GM18907 (cell line): ENCODE results near the gene ETNK1.
A peak's percentile ranks its signal among the peaks of the same experiment; 100 is the strongest.

Source experiments
- ATAC-seq: cut with Tn5 transposase; IDR thresholded peaks from one replicate; pipeline ENCODE4 v1.9.1; 2021; ENCODE audit warnings: mild to moderate bottlenecking, moderate library complexity; ENCODE audit not compliant: unreplicated experiment

Gene ETNK1

DNA sequence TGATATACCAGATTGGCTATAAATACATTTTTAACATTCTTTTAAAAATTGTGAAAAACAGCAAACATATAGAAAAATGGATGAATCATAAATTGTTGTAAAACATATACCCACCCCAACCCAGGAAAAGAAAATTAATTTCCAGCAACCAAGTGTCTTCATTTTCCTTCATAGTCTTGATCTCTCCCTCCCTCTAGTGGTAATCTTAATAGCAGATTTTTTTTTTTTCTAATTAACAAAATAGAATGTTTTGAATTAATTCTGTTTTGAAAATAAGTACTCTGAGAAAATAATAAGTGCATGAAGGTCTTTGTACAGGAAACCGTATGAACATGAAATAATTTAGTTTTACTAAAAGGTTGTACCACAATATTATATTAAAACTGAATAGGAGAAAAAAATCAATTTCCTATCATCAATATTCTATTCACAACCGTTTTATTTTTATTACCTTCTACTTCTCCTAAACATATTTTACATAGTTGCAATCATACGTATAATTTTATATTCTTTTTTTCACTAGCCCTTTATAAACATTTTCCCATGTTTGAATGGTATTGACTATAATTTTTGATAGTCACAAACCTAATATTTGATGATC lies 7.0 kb downstream of the ETNK1 start:
- no peak for ATAC-seq

- no peak for ATAC-seq
Observed at GRCh38 chr12:22634883-22635282, 9.9 kb downstream of the ETNK1 start.

DNA sequence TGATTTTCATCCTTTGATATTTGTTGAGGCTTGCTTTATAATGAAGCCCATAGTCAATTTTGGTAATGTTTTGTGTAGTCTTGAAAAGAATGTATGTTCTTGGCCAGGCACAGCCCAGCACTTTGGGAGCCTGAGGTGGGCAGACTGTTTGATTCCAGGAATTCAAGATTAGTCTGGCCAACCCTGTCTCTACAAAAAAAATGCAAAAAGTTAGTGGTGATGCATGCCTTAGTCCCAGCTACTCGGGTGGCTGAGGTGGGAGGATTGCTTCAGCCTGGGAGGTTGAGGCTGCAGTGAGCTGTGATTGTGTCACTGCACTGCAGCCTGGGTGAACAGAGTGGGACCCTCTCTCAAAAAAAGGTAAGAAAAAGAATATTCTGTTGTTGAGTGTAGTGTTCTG lies 10.8 kb downstream of the ETNK1 start:
- ATAC-seq, result no peak

DNA sequence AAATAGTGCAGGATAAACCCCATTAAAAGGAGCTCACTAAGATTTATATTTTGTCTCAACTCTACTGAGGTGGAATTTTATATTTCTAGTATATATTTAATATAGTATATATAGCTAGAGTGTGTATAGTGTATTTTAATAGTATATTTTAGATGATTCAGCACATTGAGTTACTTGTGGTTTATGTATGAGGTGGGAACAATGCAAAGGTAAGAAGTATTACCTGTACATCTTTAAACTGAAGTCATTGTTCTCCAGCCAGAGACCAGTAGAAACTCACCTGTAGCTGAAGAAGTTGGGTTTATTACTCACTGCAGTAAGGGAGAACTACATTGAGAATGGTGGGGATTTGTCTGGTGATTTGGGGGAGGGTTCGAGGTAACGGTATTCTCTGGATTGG lies 15.9 kb downstream of the ETNK1 start:
- no peak for ATAC-seq

DNA sequence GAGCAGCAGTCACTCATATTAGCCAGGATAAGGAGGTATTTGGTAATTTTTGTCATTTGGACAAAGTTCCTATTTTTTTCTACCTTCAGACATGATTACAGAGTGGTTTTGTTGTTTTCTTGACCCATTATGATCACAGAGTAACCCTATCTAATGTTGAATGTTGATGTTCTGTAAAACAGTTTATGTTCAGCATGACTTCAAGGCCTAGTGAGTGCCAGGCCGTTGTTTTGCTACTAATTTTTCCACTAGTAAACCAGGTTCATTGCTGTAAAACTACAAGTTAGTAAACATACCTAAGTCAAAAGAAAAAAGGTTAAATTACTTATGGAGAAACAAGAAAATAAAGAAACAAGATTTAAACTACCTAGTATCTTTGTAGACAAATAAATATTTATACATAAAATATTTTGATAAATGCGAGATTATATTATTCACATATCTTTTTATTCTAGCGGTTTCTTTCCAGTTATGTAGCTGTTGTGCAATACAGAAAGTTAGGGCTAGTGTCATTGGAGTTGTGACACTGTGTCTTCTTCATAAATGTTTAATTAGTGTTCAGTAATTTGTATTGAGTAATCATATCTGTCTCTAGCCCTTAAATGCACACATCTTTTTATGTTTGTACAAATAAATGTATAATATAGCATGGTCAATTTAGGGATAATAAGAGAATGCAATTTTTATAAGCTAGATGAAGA lies 16.5 kb downstream of the ETNK1 start:
- no peak for ATAC-seq

GRCh38 chr12:22648668-22649067 lies 23.7 kb downstream of the ETNK1 start:
- no peak for ATAC-seq

- no peak for ATAC-seq
Observed at GRCh38 chr12:22653075-22653474, 28.1 kb downstream of the ETNK1 start.

GRCh38 chr12:22653791-22654190 lies 28.8 kb downstream of the ETNK1 start:
- ATAC-seq, result no peak

DNA sequence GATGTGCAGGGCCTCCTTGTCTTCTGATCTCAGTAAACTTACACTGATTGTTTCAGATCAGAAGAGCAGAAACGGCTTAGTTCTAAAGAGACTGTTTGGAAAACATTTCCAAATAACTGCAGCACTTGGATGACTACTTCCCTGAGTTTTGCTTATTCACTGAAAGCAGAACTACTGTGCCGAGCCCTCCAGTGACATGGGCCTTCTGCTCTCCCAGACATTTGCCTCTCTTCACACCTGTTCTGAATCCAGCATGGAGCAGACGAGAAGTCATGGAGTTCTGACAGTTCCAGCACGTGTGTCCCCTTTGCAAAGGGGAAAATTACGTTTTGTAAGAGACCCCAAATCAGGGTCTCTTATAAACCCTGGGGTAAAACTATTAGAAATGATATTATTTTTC lies 31.4 kb downstream of the ETNK1 start:
- no peak for ATAC-seq

DNA sequence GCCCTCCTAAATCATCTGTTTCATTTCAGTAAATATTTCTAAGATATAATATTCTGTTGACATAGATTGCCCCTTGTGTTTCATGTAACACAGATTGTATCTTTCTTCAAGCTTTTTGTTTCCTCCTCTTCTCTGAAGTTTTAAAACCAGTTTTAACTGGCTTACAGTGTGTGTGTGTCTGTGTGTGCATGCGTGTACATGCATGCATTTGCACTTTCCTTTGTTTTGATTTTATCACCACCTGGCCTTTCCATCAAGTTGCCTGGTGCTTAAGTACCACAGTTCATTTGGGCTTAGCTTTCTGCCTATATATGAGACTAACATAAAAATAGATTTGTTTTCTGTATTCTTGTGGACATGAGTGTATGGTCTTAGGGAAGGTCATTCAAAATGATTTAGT lies 31.9 kb downstream of the ETNK1 start:
- ATAC-seq, result no peak

DNA sequence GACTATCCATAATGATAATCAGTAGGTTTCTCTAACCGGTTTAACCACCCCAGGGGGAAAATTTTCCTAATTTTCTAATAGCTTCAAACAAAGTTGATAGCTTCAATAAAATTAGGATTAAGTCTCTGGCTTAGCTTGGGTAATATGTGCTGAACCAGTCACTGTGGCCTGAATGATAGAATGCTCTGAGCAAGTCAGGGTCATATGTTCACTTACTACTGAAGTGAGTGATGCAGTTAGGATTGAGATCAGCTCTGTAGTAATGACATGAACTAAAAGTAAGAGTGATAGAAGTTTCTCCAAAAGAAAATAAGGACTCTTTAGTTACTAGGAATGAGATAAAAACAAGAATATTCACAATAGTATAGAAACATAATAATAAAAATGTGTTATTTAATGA lies 32.6 kb downstream of the ETNK1 start:
- peak; percentile 52 for ATAC-seq

DNA sequence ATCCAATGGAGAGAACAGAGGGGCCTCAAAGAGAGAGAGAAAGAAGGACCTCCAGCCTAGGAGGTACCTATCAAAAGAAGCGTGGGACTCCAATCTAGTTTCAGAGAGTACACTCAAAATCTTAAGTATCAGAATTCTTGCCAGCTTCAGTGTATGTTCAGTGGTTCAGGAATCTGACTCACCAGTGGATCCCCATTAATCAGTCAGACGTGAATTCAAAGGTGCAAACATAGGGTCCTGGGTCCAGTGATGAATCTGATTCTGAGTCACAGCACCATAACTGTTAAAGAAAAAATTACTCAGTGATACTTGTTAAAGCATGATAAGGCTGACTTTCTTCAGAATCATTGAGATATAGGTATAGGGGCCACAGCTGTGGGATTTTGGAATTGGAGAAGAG lies 33.2 kb downstream of the ETNK1 start:
- ATAC-seq, result no peak

DNA sequence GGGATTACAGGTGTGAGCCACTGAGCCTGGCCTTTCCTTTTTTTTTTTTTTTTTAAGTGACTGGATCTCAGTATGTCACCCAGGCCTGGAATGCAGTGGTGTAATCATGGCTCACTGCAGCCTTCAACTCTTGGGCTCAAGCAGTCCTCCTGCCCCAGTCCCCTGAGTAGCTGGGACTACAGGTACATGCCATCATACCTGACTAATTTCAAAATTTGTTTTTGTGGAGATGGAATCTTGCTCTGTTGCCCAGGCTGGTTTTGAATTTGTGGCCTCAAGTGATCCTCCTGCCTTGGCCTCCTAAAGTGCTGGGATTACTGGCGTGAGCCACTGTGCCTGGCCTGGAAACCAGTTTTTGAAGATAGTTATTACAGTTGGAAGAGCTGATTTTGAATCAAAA lies 37.4 kb downstream of the ETNK1 start:
- ATAC-seq, result no peak

DNA sequence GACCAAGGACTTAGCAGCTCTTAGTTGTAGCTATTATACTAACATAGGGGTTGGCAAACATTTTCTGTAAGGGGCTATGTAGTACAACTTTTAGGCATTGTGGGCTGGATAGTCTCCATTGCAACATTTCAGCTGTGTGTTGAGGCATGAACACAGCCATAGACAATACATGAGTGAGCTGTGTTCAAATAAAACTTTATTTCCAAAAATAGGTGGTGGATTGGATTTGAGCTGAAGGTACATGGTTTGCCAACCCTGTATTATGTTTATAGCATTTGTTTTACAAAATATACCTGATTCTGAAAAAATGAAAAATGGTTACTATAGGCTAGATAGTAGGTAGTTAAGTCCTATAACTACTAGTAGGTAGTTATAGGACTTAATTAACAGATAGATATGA lies 40.5 kb downstream of the ETNK1 start:
- ATAC-seq, result no peak

GRCh38 chr12:22667122-22667521 lies 42.2 kb downstream of the ETNK1 start:
- no peak for ATAC-seq

DNA sequence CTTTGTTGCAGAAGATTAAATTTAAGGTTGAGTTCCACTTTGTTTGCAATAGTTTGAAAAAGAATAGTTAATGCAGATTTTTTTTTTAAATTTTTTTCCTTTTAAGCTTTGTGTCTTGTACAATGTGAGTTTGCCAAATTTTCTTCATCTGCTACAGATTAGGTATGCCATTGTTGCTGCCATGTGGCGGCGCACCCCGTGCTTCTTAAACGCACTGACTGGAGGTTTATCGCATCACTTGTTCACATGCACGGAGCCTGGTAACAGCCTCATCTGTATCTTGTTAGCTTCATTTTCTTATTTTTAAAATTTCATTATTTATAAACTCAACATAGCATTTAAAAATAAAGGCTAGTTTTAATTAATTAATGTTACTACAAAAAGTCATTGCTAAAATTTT lies 43.5 kb downstream of the ETNK1 start:
- ATAC-seq, result no peak

DNA sequence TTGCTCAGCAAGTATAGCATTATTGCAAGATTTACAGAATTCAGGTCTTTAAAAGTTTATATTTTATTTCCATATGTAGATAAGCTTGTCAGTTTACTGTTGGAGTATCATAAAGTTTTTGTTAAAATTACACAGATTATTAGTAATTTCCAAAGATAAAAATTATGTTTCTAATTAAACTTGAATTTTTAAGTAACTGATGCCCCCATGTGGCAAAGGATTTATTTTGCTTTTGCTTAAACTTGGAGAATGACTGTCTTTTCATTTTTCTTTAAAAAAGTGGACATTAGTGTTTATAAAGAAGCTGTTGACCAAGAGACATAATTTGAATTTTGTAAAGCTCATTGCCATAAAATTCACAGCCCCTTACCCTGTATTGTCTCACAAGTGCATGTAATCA lies 45.8 kb downstream of the ETNK1 start:
- ATAC-seq, result no peak

- ATAC-seq, result no peak
Observed at GRCh38 chr12:22672951-22673350, 48.0 kb downstream of the ETNK1 start.

DNA sequence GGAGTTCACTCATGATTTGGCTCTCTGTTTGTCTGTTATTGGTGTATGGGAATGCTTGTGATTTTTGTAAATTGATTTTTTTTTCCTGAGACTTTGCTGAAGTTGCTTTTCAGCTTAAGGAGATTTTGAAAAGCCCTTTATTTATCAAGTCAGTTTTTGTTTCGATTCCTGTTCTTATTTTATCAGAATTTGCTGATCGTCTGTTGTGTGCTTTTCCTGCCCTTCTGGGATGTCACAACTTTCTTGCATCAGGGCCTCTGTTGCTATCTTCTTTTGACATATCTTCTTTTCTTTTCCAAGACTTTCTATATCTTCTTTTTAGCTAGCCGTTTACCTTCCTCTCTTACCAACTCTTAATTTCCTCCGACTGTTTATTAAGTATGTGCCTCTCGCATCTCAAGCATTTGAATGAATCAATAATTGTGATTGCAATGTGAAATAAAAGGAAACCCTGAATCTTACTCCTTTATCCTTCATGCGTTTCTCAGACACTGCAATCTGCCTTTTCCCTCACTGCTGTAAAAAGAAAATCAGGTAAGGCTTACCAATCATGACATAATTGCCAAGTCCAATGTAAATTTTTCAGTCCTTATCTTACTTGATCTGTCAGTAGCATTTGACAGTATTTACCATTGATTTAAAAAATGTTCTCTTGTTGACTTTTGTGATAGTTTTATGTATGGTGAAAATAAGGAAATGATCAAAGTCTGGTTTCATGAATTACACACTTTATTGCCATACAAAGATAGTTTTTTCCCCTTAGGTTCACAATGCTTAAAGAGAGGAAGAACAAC lies 53.0 kb downstream of the ETNK1 start:
- ATAC-seq, result no peak

GRCh38 chr12:22682663-22683062 lies 57.7 kb downstream of the ETNK1 start:
- ATAC-seq, result no peak

DNA sequence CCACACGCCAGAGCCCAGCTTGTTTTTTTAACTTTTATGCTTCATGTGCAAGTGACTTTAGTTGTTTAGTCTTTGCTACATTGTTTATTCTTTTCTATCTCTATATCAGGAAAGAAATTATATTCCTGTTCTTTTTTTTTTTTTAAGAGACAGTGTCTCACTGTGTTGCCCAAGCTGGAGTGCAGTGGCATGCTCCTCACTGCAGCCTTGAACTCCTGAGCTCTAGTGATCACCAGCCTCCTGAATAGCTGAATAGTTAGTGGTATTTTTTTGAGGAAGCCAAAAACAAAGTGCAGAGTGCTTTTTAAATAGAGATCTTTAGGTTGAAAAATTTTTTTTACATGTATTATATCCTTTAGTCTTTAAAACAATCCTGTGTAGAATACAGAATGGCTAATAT lies 58.2 kb downstream of the ETNK1 start:
- no peak for ATAC-seq
